Parathyroid adenoma (tissue), 2 donors: ENCODE results near the gene DYSF.

ENCODE experiments used
- H2AFZ ChIP-seq: fragments of 300-600 bp; sonication (generic); one replicate; pipeline ENCODE4 v1.7.0; 2017; ENCODE audit warnings: antibody characterized with exemption, mild to moderate bottlenecking
- H3K27ac ChIP-seq: fragments of 300-600 bp; sonication (generic); one replicate; pipeline ENCODE4 v1.7.0; 2017
- H3K27me3 ChIP-seq: fragments of 300-600 bp; sonication (generic); one replicate; pipeline ENCODE4 v1.7.0; 2017; ENCODE audit warnings: low read length; ENCODE audit not compliant: control insufficient read depth, insufficient read depth
- H3K36me3 ChIP-seq: fragments of 300-600 bp; sonication (generic); one replicate; pipeline ENCODE4 v1.7.0; 2017; ENCODE audit warnings: low read length; ENCODE audit not compliant: control insufficient read depth, insufficient read depth
- H3K4me1 ChIP-seq: fragments of 300-600 bp; sonication (generic); one replicate; pipeline ENCODE4 v1.7.0; 2017; ENCODE audit warnings: control low read depth
- H3K4me2 ChIP-seq: fragments of 300-600 bp; sonication (generic); one replicate; pipeline ENCODE4 v1.7.0; 2017; ENCODE audit warnings: low read length
- H3K4me3 ChIP-seq: fragments of 300-600 bp; sonication (generic); one replicate; pipeline ENCODE4 v1.7.0; 2017; ENCODE audit warnings: low read depth, low read length
- H3K79me2 ChIP-seq: fragments of 300-600 bp; sonication (generic); one replicate; pipeline ENCODE4 v1.7.0; 2017; ENCODE audit warnings: control low read depth
- H3K9ac ChIP-seq: fragments of 300-600 bp; sonication (generic); one replicate; pipeline ENCODE4 v1.7.0; 2017; ENCODE audit warnings: mild to moderate bottlenecking
- H3K9me3 ChIP-seq: fragments of 300-600 bp; sonication (generic); one replicate; pipeline ENCODE4 v1.7.0; 2017; ENCODE audit warnings: low read length; ENCODE audit not compliant: control insufficient read depth
- CTCF ChIP-seq: fragments of 300-600 bp; sonication (generic); IDR thresholded peaks from one replicate; pipeline ENCODE4 v1.7.0; 2017; ENCODE audit warnings: antibody characterized with exemption, mild to moderate bottlenecking
- donor health status: primary hyperparathyroidism.

Gene DYSF

GRCh38 chr2:71722286-71722685, 268.9 kb downstream of the DYSF start:
- Histone ChIP-seq H3K79me2 (no peaks in the 10 kb centered on the region), H3K9me3 (no peaks in the 10 kb centered on the region), H3K9ac (no peak overlapping the region), H3K4me1 (no peaks in the 10 kb centered on the region), H3K27ac (peak overlapping the region; percentile 15), H3K36me3 (no peaks in the 10 kb centered on the region), H3K4me3 (no peak overlapping the region), H3K4me2 (no peak overlapping the region), H2AFZ (no peak overlapping the region), H3K27me3 (no peaks in the 10 kb centered on the region)
- TF ChIP-seq CTCF: no peak

GRCh38 chr2:71724793-71725192, 271.4 kb downstream of the DYSF start:
- H3K79me2 ChIP-seq: no peaks in the 10 kb centered on the region
- no peak overlapping the region for H3K9ac ChIP-seq
- H3K36me3 ChIP-seq: no peaks in the 10 kb centered on the region
- H3K9me3 ChIP-seq: no peaks in the 10 kb centered on the region
- no peak overlapping the region for H3K4me2 ChIP-seq
- no peak overlapping the region for H3K4me3 ChIP-seq
- no peak overlapping the region for H3K27ac ChIP-seq
- H3K4me1 ChIP-seq: no peaks in the 10 kb centered on the region
- no peak overlapping the region for H2AFZ ChIP-seq
- TF ChIP-seq CTCF: no peak
- no peaks in the 10 kb centered on the region for H3K27me3 ChIP-seq

- H3K27me3 ChIP-seq: no peaks in the 10 kb centered on the region
- no peaks in the 10 kb centered on the region for H3K79me2 ChIP-seq
- H3K27ac ChIP-seq: no peak overlapping the region
- no peaks in the 10 kb centered on the region for H3K4me1 ChIP-seq
- H3K9me3 ChIP-seq: no peaks in the 10 kb centered on the region
- no peaks in the 10 kb centered on the region for H3K36me3 ChIP-seq
- H2AFZ ChIP-seq: no peak overlapping the region
- no peak overlapping the region for H3K4me3 ChIP-seq
- TF ChIP-seq CTCF: no peak
- no peak overlapping the region for H3K4me2 ChIP-seq
- no peak overlapping the region for H3K9ac ChIP-seq
These were observed 272.5 kb downstream of the DYSF start for GRCh38 chr2:71725836-71726235.

- no peaks in the 10 kb centered on the region for H3K36me3 ChIP-seq
- H3K4me3 ChIP-seq: no peak overlapping the region
- H3K27ac ChIP-seq: no peak overlapping the region
- no peak overlapping the region for H2AFZ ChIP-seq
- no peaks in the 10 kb centered on the region for H3K27me3 ChIP-seq
- no peak overlapping the region for H3K9ac ChIP-seq
- no peak for TF ChIP-seq CTCF
- no peaks in the 10 kb centered on the region for H3K9me3 ChIP-seq
- no peak overlapping the region for H3K4me2 ChIP-seq
- H3K4me1 ChIP-seq: no peaks in the 10 kb centered on the region
- H3K79me2 ChIP-seq: no peaks in the 10 kb centered on the region
These were observed 274.2 kb downstream of the DYSF start for GRCh38 chr2:71727562-71727961.

- H3K9ac ChIP-seq: no peak overlapping the region
- no peak overlapping the region for H3K4me3 ChIP-seq
- H3K36me3 ChIP-seq: no peaks in the 10 kb centered on the region
- H2AFZ ChIP-seq: no peak overlapping the region
- no peaks in the 10 kb centered on the region for H3K27me3 ChIP-seq
- H3K27ac ChIP-seq: no peak overlapping the region
- H3K4me2 ChIP-seq: no peak overlapping the region
- no peak for TF ChIP-seq CTCF
- H3K4me1 ChIP-seq: no peaks in the 10 kb centered on the region
- H3K79me2 ChIP-seq: no peaks in the 10 kb centered on the region
- no peaks in the 10 kb centered on the region for H3K9me3 ChIP-seq
These were observed 274.7 kb downstream of the DYSF start for GRCh38 chr2:71728036-71728435.
